Fibroblast of lung (primary cell): ENCODE data around the gene SLC38A8. TPM values are rescaled to one million over a fixed set of nuclear protein-coding genes. Genes with fewer than 3 reads are reported as not detected.

Experiments used
- DNase-seq, 2 donors: peaks; one replicate each; pipeline versions ENCODE4 v3.0.0 to v3.0.0-alpha.2; 2010; ENCODE audit warnings: low read depth in 2 of 2
- H2AFZ ChIP-seq: 2 replicates; pipeline ENCODE4 v1.5.1; 2012; ENCODE audit warnings: low read length, control low read depth, inconsistent platforms
- H3K27ac ChIP-seq: 2 replicates; pipeline ENCODE4 v1.5.1; 2011; ENCODE audit warnings: low read length, control low read depth; ENCODE audit not compliant: insufficient read depth
- H3K27me3 ChIP-seq: 2 replicates; pipeline ENCODE4 v1.5.1; 2011; ENCODE audit warnings: mild to moderate bottlenecking, low read length; ENCODE audit not compliant: control insufficient read depth, insufficient read depth
- H3K36me3 ChIP-seq: 2 replicates; pipeline ENCODE4 v1.5.1; 2011; ENCODE audit warnings: low read length; ENCODE audit not compliant: control insufficient read depth, insufficient read depth
- H3K4me1 ChIP-seq: 2 replicates; pipeline ENCODE4 v1.5.1; 2011; ENCODE audit warnings: low read length; ENCODE audit not compliant: control insufficient read depth, insufficient read depth; ENCODE audit errors: extremely low read depth
- H3K4me2 ChIP-seq: 2 replicates; pipeline ENCODE4 v1.5.1; 2011; ENCODE audit warnings: low read length, control low read depth; ENCODE audit not compliant: insufficient read depth; ENCODE audit errors: extremely low read depth
- H3K4me3 ChIP-seq, 4 experiments: fragments of 200-600 bp in 1 of 4; sonication (generic) in 1 of 4; replicated peaks in 1 of 4; 2 replicates each; pipeline ENCODE4 v1.5.1; 2011 to 2016; ENCODE audit warnings: low read length in 4 of 4, low read depth in 3 of 4, mild to moderate bottlenecking in 3 of 4, control low read depth in 2 of 4, inconsistent platforms in 1 of 4, mixed read lengths in 1 of 4; ENCODE audit not compliant: insufficient read depth in 1 of 4; ENCODE audit errors: control extremely low read depth in 1 of 4
- H3K79me2 ChIP-seq: 2 replicates; pipeline ENCODE4 v1.5.1; 2012; ENCODE audit warnings: mild to moderate bottlenecking, low read length, inconsistent platforms; ENCODE audit not compliant: control insufficient read depth, insufficient read depth
- H3K9ac ChIP-seq: 2 replicates; pipeline ENCODE4 v1.5.1; 2011; ENCODE audit warnings: mild to moderate bottlenecking, low read length, control low read depth; ENCODE audit not compliant: insufficient read depth
- H3K9me3 ChIP-seq: 2 replicates; pipeline ENCODE4 v1.5.1; 2012; ENCODE audit warnings: low read depth, low read length; ENCODE audit not compliant: control insufficient read depth, insufficient read depth
- H4K20me1 ChIP-seq: 2 replicates; pipeline ENCODE4 v1.5.1; 2011; ENCODE audit warnings: low read length; ENCODE audit not compliant: control insufficient read depth, insufficient read depth; ENCODE audit errors: extremely low read depth
- EZH2 ChIP-seq: IDR thresholded peaks from 2 replicates; pipeline ENCODE4 v1.5.1; 2012; ENCODE audit warnings: low read length, control low read depth, mild to moderate bottlenecking; ENCODE audit errors: missing control alignments
- polyA plus RNA-seq, 2 donors: library from polyadenylated mRNA; depleted of rRNA in 1 of 2; stranded (reverse) in 1 of 2; unstranded in 1 of 2; fragments of >200 nt; gene quantifications; 2 replicates each; pipeline ENCODE4 v1.2.1, GENCODE V29; 2011 to 2012; ENCODE audit warnings: missing spikeins in 1 of 2
- total RNA-seq: library from RNA; depleted of rRNA; stranded (reverse); fragments of >200 nt; gene quantifications from 2 replicates; pipeline ENCODE4 v1.2.1, GENCODE V29; 2014
- TF ChIP-seq, protein P1 (sequence below), 2 donors: IDR thresholded peaks in 1 of 2; conservative IDR thresholded peaks in 1 of 2; 1 replicate in 1 of 2; 2 replicates in 1 of 2; pipeline ENCODE4 v1.5.1; 2011 to 2012; ENCODE audit warnings: low read length in 2 of 2, control low read depth in 1 of 2, inconsistent platforms in 1 of 2, low read depth in 1 of 2, mild to moderate bottlenecking in 1 of 2

Gene SLC38A8
- total and polyA plus RNA-seq, 2 donors (not counting 1 experiment from before 2014, with no cell fraction given) = not detected

- H4K20me1 ChIP-seq = no peaks in the 10 kb centered on the region
- H3K36me3 ChIP-seq = peaks cover 13% of the 10 kb centered on the region
- no peaks in the 10 kb centered on the region for H3K79me2 ChIP-seq
- H3K9ac ChIP-seq = no peak overlapping the region
- H3K4me3 ChIP-seq = no peak overlapping the region
- TF ChIP-seq, protein P1, sequence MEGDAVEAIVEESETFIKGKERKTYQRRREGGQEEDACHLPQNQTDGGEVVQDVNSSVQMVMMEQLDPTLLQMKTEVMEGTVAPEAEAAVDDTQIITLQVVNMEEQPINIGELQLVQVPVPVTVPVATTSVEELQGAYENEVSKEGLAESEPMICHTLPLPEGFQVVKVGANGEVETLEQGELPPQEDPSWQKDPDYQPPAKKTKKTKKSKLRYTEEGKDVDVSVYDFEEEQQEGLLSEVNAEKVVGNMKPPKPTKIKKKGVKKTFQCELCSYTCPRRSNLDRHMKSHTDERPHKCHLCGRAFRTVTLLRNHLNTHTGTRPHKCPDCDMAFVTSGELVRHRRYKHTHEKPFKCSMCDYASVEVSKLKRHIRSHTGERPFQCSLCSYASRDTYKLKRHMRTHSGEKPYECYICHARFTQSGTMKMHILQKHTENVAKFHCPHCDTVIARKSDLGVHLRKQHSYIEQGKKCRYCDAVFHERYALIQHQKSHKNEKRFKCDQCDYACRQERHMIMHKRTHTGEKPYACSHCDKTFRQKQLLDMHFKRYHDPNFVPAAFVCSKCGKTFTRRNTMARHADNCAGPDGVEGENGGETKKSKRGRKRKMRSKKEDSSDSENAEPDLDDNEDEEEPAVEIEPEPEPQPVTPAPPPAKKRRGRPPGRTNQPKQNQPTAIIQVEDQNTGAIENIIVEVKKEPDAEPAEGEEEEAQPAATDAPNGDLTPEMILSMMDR (conservative IDR thresholded peaks at IDR 0.05 in 1 of 2, IDR thresholded peaks at IDR 0.05 in 1 of 2; ENCODE audit: low read depth in 1 of 2, low read length in 2 of 2) = no peak
- TF ChIP-seq EZH2 = no peak
- no peaks in the 10 kb centered on the region for H3K4me1 ChIP-seq
- no peak overlapping the region for H3K27ac ChIP-seq
- DNase-seq = no peak
- no peaks in the 10 kb centered on the region for H3K27me3 ChIP-seq
- no peaks in the 10 kb centered on the region for H3K9me3 ChIP-seq
- no peak overlapping the region for H3K4me2 ChIP-seq
- no peak overlapping the region for H2AFZ ChIP-seq
Measured at GRCh38 chr16:84081446-84081989, 38.9 kb upstream of the SLC38A8 start.

- H3K4me1 ChIP-seq = no peaks in the 10 kb centered on the region
- no peak overlapping the region for H2AFZ ChIP-seq
- no peaks in the 10 kb centered on the region for H4K20me1 ChIP-seq
- no peak for DNase-seq
- no peaks in the 10 kb centered on the region for H3K79me2 ChIP-seq
- no peak overlapping the region for H3K4me2 ChIP-seq
- no peak overlapping the region for H3K4me3 ChIP-seq
- H3K9ac ChIP-seq = no peak overlapping the region
- peaks cover 10% of the 10 kb centered on the region for H3K36me3 ChIP-seq
- TF ChIP-seq, protein P1 (conservative IDR thresholded peaks at IDR 0.05 in 1 of 2, IDR thresholded peaks at IDR 0.05 in 1 of 2; ENCODE audit: low read depth in 1 of 2, low read length in 2 of 2) = no peak
- no peak for TF ChIP-seq EZH2
- no peaks in the 10 kb centered on the region for H3K9me3 ChIP-seq
- no peaks in the 10 kb centered on the region for H3K27me3 ChIP-seq
- H3K27ac ChIP-seq = no peak overlapping the region
Measured at GRCh38 chr16:84080813-84081212, 38.2 kb upstream of the SLC38A8 start.

- H3K27me3 ChIP-seq = no peaks in the 10 kb centered on the region
- no peak for DNase-seq
- H3K9me3 ChIP-seq = no peaks in the 10 kb centered on the region
- H3K79me2 ChIP-seq = no peaks in the 10 kb centered on the region
- no peaks in the 10 kb centered on the region for H3K4me1 ChIP-seq
- H3K9ac ChIP-seq = no peak overlapping the region
- H4K20me1 ChIP-seq = no peaks in the 10 kb centered on the region
- no peak overlapping the region for H3K4me2 ChIP-seq
- no peak for TF ChIP-seq EZH2
- H3K4me3 ChIP-seq = no peak overlapping the region
- no peak overlapping the region for H2AFZ ChIP-seq
- H3K36me3 ChIP-seq = peaks cover 11% of the 10 kb centered on the region
- no peak overlapping the region for H3K27ac ChIP-seq
Measured at GRCh38 chr16:84080378-84080777, 37.8 kb upstream of the SLC38A8 start.
